Frontal cortex (tissue), 4 donors: ENCODE measurements around the gene SEMA3A. TPM values are rescaled to one million over a fixed set of nuclear protein-coding genes. Genes with fewer than 3 reads are reported as not detected.

Source experiments
- DNase-seq, 2 donors: peaks; one replicate each; pipeline ENCODE4 v3.0.0; 2012; ENCODE audit warnings: low spot score in 2 of 2
- FAIRE-seq: peaks from 2 replicates; lab custom pipeline; 2012; peaks lifted over from hg19 to GRCh38; lab: Jason Lieb, UNC
- total RNA-seq: library from RNA; depleted of rRNA; stranded (reverse); fragments of >200 nt; gene quantifications from one replicate; pipeline ENCODE4 v1.2.3, GENCODE V29; 2014
- donor health status: control.
- donor health status: control.
- donor health status: control.

Gene SEMA3A
- total RNA-seq, 1 donor from 2014 or later = 33.0 TPM

DNA sequence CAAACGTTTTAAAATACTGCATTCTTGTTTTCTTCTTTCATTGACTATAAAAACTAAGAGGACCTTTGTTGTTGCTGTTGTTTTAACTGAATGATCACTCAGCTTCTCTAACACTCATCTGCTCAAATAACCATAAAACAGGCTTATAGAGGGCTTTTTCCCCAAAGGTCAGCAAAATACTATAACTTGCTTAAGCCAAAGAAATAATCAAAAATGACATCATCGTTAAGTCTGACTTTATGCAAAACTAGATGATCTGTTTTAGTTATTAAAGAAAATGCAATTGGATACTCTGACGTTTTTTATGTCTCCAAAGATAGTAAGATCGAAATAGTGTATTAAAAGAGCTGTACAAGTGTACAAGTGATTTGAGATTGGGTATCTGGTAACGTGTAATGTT is 152.9 kb downstream of the SEMA3A start:
- DNase-seq (no peak), FAIRE-seq (no peak)

DNA sequence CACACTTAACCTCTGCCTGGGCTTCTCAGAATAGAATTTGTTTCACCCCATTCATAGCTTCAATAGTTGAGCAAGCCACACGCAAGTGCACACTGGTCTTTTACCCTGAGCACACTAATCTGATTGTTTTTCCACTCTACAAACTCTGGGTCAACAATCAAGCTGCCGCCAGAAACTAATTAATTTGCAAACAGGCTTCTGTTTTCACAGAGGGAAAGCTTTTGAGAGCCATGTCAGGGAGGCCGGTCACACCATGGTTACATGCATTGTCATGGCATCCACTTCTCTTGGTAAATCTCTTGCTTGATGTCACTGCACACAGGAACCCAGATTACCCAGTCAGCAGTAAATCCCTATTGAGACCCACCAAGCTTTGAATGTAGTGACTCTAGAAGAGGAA is 154.2 kb downstream of the SEMA3A start:
- DNase-seq = no peak
- FAIRE-seq = no peak

- no peak for FAIRE-seq
- DNase-seq = no peak
These were observed 155.2 kb downstream of the SEMA3A start for GRCh38 chr7:84039432-84039831.

DNA sequence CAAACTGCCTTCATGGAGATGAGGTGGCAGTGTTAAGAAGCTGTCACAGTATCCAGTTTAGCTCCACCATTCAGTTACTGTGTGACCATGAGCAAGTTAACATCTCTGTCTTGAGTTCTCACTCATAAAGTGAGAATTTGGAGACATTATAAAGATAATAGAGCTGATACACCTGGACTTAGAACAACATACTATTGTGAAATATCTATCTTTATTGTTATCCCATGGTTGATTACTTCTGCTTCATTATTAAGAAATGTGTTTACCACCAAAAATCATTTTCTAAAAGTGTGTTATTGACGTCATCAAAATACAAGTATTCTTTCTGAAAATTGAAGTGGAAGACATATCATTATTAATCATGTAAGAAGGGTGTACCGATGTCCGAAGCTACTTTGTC is 166.9 kb downstream of the SEMA3A start:
- FAIRE-seq = no peak
- DNase-seq = no peak

GRCh38 chr7:84025332-84025927 is 169.2 kb downstream of the SEMA3A start:
- no peak for DNase-seq
- FAIRE-seq = no peak

DNA sequence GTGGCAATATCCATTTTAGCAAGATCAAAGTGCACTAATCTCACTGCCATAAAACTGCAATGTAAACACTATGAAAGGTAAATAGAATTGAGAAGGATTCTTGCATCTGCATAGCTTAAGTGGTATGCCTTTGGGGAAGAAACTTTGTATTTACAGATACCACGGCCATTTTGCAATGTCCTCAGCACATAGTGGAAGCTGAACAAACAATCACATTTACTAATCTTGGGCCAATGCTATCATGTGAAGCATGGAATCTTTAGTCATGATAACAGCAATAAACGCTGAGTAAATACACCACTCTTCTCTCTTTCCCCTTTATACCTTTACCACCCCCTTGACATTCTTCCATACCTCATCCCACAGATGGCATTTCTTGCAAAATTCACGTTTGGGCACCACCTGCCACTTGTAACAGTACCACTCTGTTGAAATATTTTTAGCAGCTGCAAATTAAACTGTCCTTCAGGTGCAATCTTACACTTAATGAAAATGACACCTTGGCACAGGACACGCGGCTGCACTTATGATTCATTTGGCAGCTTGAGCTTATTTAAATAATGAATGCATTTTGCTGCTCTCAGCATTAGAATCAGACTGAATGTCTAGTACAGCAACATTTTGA is 171.8 kb downstream of the SEMA3A start:
- DNase-seq (no peak), FAIRE-seq (no peak)

- FAIRE-seq (no peak), DNase-seq (no peak)
These were observed 172.6 kb downstream of the SEMA3A start for GRCh38 chr7:84022009-84022408.

GRCh38 chr7:84021292-84021908 is 173.2 kb downstream of the SEMA3A start:
- no peak for DNase-seq
- FAIRE-seq = no peak

DNA sequence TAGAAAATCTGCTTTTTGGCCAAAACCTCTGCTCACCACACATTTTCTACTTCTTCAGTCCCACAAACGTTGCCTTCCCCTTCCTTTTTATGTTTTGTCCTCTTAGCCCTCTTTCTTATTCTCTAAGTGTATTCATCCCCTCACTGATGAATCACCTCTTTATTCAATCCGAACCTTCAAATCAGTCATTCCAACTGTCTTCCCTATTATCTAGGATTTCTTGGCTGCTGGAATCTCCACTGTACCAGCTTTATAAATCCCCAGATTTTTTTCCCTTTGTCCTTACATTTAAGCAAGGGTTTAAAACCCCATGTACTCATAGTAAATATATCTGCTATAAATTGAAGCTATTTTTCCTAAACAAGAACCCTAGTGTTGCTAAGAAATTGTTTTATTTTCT is 176.9 kb downstream of the SEMA3A start:
- DNase-seq = no peak

GRCh38 chr7:84013616-84014240 is 180.9 kb downstream of the SEMA3A start:
- DNase-seq (no peak), FAIRE-seq (no peak)

More for the DNA sequence above, 176.9 kb downstream of the SEMA3A start:
- FAIRE-seq = no peak

DNA sequence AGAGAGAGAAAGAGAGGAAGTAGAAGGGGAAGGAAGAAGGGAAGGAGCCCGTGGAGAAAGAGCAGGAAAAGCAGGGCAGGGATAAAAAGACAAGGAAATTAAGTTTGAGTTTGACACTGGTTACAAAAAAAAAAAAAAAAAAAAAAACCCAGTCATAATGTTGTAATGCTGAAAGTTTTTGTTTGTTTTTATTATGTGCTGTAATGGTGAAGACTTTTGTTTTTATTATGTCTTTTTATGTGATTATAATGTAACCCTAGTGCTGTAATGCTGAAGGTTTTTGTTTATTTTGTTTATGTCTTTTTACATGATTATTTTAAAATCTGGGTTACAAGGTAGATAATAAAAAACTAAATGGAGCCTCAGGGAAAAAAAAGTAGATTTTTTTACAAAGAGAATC is 184.8 kb downstream of the SEMA3A start:
- DNase-seq (no peak), FAIRE-seq (no peak)

DNA sequence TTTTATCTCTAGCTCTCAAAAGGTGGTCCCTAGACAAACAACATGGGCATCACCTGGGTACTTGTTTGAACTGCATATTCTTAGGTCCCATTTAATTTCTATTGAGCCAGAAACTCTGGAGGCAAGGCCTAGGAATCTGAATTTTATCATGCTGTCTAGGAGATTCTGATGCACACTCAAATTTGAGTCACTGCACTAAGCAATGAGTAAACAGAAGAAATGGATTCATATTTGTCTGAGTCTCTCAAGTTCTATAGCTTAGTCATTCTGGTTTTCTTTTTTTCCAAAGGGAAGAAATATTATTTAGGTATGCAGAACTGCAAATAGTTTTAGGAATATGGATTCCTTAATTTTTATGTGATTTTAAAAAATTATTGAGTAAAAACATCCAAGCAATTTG is 185.5 kb downstream of the SEMA3A start:
- no peak for FAIRE-seq

GRCh38 chr7:84003191-84003590 is 191.4 kb downstream of the SEMA3A start:
- DNase-seq (no peak), FAIRE-seq (no peak)

More for the DNA sequence above, 185.5 kb downstream of the SEMA3A start:
- no peak for DNase-seq

- DNase-seq = no peak
- no peak for FAIRE-seq
These were observed 192.2 kb downstream of the SEMA3A start for GRCh38 chr7:84002348-84002747.

GRCh38 chr7:83996879-83997278 is 197.7 kb downstream of the SEMA3A start:
- no peak for DNase-seq
- FAIRE-seq = no peak

GRCh38 chr7:83987764-83988163 is 206.8 kb downstream of the SEMA3A start:
- no peak for FAIRE-seq
- DNase-seq = no peak

DNA sequence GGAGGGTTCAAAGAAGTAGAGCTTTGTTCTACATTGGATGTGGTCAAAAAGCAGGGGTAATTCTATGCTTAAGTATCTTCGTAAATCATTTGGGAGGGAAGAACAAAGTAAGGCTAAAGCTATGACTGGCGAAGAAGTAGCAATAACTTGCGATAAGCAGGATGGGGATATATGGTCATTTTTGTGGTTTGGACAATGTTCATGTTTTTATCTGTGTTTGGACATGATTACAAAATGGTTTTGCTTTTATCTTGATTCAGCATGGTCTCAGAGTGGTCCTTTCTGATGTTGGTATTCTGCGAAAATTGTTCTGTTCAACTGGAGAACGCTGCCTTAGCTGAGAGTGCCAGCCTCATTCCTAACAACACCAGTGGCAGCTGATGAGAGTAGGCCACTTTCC is 208.8 kb downstream of the SEMA3A start:
- DNase-seq (no peak), FAIRE-seq (no peak)

- DNase-seq (no peak), FAIRE-seq (no peak)
These were observed 210.0 kb downstream of the SEMA3A start for GRCh38 chr7:83984591-83984990.

DNA sequence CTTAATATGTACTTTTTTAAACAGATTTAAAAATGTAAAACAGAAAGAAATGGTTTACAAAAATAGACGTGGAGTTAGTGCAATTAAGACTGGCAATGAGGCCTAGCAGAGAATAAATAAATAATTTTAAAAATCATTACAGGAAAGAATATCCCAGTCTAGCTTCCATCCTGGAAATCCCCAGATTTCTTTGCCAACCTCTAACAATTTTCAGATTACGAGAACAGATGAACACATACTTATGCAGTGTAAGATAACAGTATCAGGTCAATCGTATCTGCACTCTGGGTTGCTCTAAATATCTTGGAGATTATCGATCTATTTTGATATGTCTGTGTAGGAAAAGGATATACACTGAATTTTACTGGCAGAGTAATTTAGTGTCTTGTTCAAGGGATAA is 210.5 kb downstream of the SEMA3A start:
- FAIRE-seq = no peak
- DNase-seq = no peak

DNA sequence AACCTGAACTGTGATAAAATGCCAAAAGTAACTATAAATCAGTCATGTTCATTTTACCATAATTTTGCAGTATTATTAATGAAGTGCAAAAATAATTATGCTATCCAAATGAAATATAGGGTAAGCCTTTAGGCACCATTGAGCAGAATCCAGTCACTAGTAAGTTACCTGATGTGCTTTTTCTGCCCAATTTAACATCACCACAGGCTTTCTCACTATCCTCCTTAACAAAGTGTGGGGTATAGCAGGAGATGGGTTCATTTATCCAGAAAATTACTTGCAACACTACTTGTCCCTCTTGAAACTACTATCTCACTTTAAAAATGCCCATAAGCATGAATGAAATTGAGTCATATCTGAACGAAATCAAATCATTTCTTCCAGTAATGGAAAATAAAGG is 211.0 kb downstream of the SEMA3A start:
- DNase-seq (no peak), FAIRE-seq (no peak)

DNA sequence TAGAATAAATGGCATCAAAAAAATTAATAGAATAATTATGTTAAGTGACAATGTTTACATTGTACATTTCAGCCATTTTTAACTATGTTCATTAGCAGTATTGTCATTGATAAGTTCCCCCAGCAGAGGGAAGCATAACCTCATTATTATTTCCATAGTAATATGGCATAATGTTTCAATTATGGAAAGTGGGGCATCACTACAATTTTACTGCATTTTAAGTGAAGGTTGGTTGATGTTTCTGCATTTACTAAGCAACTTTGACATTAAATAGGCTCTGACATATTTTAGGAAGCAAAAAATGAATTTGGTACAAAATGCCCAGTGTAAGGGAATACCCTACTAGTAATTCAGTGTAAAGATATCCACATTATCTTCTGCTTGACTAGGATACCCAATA is 218.3 kb downstream of the SEMA3A start:
- FAIRE-seq (peak; percentile 96), DNase-seq (peak in 1 of 2 donors; percentile 14)
